NCI-H187 (cell line): ENCODE measurements around the gene LCP2.

ENCODE experiments used
- DNase-seq, 2 experiments: peaks; one replicate each; lab custom pipeline; 2025; lab: John Stamatoyannopoulos, UW

LCP2 gene

DNA sequence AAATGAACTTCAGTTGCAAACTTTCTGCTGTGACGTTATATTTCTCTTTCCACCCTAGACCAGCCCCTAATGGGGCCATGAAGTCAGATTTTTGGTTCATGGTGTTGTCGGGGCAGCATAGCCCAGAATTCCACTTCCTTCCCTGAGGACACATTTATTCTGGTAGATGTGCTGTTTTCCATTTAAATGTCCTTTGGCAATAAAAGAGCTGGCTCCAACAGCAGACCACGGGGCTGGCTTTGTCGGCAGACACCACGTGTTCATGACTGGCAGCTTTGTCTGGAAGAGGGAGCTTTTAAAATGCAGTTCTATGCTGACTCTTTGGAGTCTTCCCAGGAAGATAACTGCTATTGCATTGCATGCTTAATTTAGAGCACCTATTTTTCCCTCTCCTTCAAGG lies 17.6 kb upstream of the LCP2 start:
- DNase-seq: no peak

DNA sequence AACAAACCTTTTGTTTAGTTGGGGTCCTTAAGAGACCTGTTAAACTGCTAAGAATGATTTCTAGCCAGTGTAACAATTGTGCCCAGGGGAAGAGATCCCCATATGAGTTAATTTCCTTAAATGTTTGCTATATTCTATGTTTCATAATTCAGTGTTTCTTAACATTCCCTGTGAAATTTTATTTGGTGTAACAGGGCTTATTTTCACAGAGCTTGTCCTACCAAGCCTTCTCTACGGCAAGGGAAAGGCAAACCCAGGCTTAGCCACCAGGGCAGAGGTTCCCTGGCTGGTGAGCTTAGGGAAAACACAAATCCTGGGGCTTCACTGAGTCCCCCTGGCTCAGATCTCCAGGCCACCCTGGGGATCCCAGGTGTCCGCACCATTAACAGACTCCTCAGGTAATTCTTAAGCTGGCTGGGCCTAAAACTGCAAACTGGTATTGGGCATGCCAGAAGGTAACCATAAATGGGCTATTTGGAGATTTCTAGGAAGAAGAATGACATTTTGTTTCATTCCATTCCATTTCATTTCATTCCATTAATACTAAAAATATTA lies 17.0 kb upstream of the LCP2 start:
- no peak for DNase-seq

- no peak for DNase-seq
Observed at GRCh38 chr5:170313816-170314215, 16.2 kb upstream of the LCP2 start.

DNA sequence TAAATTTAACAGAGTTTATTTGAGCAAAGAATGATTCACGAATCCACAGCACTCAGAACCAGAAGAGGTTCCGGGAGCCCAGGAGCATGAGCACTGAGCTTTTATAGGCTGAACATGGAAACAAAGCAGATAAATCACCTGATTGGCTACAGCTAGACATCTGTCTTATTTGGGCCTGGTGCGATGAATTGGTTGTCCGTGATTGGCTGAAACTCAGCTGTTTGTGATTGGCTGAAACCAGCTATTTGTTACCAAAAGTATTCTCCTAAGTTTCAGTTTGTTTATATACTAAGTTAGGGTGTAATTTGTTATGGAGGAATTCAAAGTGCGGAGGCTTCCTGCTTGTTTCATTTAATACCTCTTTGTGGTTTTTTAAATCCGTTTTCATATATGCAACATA lies 15.8 kb upstream of the LCP2 start:
- DNase-seq: no peak

GRCh38 chr5:170312666-170313065 lies 15.1 kb upstream of the LCP2 start:
- DNase-seq: no peak

GRCh38 chr5:170312301-170312595 lies 14.7 kb upstream of the LCP2 start:
- no peak for DNase-seq

DNA sequence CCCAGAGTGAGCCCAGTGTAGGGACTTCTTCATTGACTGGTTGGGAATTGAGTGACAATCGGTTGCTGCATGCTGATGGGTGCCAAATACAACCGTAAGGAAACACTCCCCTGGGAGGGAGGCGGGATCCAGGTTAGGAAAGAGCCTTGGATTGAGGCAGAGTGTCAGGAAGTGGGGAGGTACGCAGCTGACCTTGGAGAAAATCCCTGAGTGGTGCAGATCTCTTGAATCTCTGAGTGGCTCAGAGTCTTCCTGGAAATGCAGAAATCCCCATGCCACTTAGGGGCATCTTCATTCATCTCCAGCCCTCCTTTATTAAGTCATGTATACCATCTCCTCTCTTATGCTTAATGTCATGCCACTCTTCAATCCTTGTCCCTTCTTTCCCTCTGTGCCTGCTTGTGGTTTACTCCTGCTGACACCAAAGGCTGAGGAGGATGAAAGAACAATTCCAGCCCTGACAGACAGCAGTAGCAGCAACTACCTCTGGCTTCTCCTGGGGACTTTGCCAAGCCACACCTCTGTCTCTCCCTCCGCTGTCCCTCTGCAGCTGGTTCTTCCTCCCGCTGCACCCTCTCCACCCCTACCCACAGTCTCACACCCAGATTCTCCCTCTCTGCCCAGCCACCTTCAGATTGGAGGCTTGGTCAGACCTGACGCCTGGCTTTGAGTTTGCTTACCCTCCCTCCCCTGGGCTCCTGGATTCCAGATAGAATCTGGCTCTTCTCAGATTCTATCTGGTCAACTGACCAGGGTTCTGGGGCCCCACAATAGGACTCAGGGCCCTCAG lies 14.1 kb upstream of the LCP2 start:
- no peak for DNase-seq

DNA sequence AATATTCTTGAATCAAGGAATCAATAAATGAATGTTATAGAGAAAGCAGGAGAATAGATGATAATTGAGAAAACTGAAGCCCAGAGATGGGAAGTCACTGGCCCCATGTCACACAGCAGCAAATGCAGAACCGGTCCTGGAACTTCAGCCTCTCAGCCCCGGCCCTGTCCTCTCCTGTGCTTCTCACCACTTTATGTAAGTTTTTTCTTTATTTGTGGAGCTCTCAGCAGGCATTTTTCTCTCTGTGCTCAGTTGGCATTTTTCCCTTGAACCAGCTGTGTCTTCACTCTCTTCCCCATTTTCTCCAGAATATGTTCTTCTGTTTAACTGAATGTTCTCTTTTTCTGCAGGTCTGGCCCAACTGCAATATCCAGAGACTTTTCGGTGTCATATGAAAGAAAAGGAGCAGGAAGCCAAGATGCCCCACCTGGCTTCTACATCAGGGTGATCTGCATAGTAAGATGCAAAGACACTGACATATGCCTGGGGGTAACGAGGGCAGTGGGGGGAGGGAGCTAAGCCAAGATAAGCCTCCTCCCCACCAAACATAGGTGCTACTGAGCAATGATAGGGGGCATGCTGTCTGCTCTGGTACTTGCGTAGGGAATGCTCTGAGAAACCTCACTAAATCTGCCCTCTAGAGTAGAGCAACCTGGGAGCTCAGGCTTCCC lies 12.8 kb upstream of the LCP2 start:
- DNase-seq: no peak

GRCh38 chr5:170308686-170309085 lies 11.1 kb upstream of the LCP2 start:
- no peak for DNase-seq

DNA sequence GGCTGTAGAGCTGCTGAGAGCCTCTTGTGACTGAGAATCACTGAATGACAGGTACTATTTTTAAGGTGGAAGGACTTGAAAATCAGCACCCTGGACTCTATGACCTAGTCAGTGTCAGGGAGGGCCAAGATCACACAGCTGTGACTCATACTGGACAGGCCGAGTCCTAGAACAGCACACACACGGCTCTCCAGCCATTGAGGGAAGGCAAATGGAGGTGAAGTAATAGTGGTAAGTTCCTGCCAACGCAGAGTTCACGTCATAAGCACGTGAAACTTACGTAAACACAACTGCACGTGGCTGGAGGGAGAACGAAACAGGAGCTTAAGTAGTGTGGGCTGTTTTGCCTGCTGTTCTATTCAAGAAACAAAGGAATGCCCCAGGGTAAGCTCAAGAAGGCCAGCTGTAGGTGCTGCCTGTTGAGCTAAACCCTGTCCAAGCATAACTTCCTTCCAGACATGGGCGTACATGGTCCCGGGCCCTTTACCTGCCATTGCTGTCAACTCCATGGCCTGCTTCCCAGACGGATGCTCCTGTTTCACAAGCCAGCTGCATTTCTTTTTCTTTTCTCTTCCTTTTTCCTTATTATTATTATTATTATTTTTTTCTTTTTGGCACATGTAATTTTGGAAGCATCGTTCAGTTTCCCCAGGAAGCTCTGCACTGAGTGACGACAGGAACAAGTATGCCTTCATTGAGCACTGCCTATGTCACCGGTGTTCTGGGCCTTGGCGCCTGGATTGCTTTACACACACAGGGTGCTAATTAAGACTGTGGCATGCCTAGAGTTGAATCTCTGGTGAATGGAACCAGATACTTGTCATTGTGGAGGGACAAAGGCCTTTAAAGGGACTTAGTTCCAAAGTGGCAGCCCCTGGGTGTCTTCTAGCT lies 10.2 kb upstream of the LCP2 start:
- no peak for DNase-seq

DNA sequence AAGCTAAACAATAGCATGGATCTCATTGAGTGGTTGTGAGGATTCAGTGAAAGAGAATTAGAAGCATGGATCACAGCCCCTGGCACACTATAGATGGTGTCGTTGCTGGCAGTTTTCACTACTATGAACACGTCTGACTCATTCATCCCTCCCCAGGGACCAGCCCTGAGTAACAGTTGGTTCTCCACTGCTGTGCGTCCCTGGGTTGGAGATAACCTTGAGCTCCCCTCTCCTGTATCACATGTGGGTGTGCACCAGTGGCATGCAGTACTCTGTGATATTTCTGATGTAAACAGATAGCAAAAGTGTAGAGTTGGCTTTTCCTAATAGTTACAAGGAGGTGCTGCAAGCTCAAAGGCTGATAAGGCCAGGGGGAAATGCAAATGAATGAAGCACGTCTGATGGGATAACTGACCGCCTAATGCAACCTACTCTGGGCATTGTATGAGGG lies 8.8 kb upstream of the LCP2 start:
- no peak for DNase-seq

GRCh38 chr5:170305646-170306025 lies 8.1 kb upstream of the LCP2 start:
- no peak for DNase-seq

DNA sequence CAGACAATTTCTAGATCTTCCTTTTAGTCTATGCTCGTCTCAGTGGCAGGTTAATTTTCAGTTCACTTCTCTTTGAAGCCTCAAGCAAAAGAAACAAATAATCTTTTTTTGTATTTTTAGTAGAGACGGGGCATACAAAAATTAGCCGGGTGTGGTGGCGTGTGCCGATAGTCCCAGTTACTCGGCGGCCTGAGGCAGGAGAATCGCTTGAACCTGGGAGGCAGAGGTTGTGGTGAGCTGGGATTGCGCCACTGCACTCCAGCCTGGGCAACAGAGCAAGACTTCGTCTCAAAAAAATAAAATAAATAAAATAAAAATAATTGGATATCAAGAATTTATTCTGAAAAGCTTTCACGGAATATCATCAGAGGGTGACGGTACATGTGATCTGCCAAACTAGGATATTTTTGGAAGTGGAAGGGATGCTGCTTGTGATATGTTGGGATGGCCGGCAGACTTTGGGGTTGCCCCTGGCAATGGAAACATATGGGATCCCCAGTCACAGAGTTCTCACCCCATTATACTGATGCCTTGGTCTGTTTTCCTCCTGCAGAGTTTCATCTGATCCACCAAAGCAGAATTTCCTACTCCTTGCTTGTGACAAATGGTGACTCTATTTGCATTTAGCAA lies 7.6 kb upstream of the LCP2 start:
- DNase-seq: no peak

DNA sequence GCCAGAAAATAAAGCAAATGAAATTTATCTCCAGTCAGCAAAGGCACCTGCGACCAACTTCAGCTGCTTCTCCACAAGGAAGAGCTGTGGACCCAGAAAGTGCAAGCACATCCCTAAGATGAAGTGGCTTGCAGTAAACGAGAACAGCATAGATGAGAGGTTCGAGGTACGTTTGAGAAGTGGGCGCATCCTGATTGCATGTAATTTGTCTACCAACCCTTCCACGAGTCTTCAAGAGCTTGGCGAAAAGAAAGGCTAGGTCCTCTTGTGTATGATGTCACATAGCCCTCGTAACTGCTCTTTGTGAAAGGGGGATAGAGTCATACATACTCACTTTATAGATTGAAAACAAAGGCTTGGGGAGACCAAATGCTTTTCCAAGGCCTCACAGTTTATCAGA lies 6.0 kb upstream of the LCP2 start:
- DNase-seq: no peak

DNA sequence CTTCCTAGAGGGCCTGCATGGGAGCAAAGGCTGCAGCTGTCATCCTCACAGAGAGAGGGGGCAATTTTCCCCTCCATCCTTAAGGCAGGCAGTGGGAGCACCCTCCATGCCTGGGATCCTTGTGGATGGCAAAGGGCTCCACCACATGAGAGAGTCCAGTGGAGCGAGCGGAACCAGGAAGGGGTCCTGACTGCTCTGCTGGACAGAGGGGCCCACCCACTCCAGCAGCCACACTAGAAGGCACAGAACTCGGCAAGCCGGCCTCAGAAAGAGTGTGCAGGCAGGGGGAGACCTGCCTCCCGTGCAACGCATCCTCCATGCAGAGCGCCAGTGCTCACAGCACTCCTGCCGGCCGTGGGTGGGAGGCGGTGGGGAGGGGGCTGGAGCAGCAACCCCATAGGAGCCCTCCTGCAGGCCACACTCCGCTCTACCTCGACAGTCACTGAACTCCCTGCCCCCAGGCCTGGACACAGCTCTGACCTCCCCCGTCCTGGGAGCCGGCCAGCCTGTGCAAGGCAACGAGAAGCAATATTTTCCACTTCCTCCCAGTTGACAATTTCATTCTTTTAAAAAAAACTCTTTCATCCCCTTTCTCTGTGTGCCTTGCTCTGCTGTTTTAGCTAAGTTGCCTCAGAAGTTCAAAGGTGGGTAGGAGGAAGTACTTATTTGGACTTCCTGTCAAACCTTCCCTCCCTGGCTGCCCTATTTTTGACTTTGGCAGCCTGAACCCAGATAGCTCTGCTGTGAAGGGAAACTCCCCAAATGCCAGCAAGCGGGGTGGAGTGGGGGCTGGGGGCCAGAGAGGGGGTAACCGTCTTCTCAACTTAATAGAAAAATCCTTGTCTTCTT lies 5.3 kb upstream of the LCP2 start:
- no peak for DNase-seq

- DNase-seq: no peak
Observed at GRCh38 chr5:170301981-170302652, 4.5 kb upstream of the LCP2 start.

GRCh38 chr5:170301149-170301548 lies 3.6 kb upstream of the LCP2 start:
- no peak for DNase-seq

DNA sequence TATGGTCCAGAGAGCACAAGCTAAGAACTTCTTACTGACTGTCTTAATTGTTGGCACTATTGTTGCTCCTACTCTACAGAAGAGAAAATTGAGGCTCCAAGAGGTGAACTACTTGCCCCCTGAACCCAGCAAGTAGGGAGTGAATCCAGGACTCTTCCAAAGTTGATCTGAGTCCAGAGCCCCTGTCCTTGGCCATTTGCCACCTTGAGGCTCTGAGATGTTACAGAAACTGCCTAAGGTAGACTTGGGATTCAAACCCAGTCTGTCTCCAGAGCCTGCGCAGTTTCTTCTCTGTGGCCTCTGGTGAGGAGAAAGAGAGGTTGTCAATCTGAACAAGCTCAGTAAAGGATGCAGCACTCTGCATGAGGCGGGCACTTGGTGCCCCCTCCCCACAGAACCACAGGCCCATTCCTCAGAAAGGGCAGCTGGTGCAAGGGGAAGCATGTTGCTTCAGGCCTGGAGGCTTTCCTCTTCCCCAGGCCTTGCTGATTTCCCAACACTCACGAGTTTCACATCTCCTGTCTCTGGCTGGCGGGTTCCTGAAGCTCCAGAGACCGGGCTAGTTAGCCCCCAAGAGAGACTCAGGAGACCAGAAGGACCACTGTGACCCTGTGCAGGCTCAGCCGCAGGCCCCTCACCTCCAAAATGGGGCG lies 2.9 kb upstream of the LCP2 start:
- DNase-seq: no peak

- DNase-seq: no peak
Observed at GRCh38 chr5:170296935-170297588, 515 bp downstream of the LCP2 start.
